Right atrium auricular region (tissue), 2 donors: Measurements from ENCODE around the gene GTSF1L. TPM values are rescaled to one million over a fixed set of nuclear protein-coding genes. Genes with fewer than 3 reads are reported as not detected.
"Not testable (repeated sequence)": the region's sequence is repeated elsewhere in the genome, so short reads cannot be mapped to it uniquely, and the experiment has no call there.

ENCODE experiments used
- DNase-seq: peaks from one replicate; pipeline ENCODE4 v3.0.0-alpha.2; 2019; ENCODE audit warnings: low spot score
- H3K27ac ChIP-seq, 2 donors: fragments of 200-600 bp; sonication (generic); 1 replicate in 1 of 2; 2 replicates in 1 of 2; pipeline ENCODE4 v1.5.1; 2016 to 2019
- H3K27me3 ChIP-seq, 2 donors: fragments of 200-600 bp; sonication (generic); one replicate each; pipeline versions ENCODE4 v1.5.1 to v1.6.0; 2017 to 2019
- H3K36me3 ChIP-seq: fragments of 200-600 bp; sonication (generic); one replicate; pipeline ENCODE4 v1.5.1; 2016
- H3K4me1 ChIP-seq, 2 donors: fragments of 200-600 bp; sonication (generic); one replicate each; pipeline versions ENCODE4 v1.5.1 to v1.6.0; 2017 to 2019
- H3K4me3 ChIP-seq, 2 donors: fragments of 200-600 bp; sonication (generic); 1 replicate in 1 of 2; 2 replicates in 1 of 2; pipeline ENCODE4 v1.5.1; 2017 to 2019; ENCODE audit warnings: mild to moderate bottlenecking in 1 of 2, moderate library complexity in 1 of 2
- H3K9me3 ChIP-seq, 2 donors: fragments of 200-600 bp; sonication (generic); one replicate each; pipeline ENCODE4 v1.5.1; 2019
- CTCF ChIP-seq, 2 donors: fragments of 200-600 bp; sonication (generic); IDR thresholded peaks; one replicate each; pipeline ENCODE4 v1.5.1; 2019; ENCODE audit warnings: antibody characterized with exemption in 2 of 2
- total RNA-seq, 2 donors: library from RNA; depleted of rRNA; stranded (reverse); fragments of >200 nt; gene quantifications; one replicate each; pipeline ENCODE4 v1.1.0, GENCODE V29; 2016

GTSF1L gene
- total RNA-seq, 2 donors from 2014 or later, result not detected

GRCh38 chr20:43766917-43767316, 40.1 kb upstream of the GTSF1L start:
- no peaks in the 10 kb centered on the region for H3K27me3 ChIP-seq
- H3K36me3 ChIP-seq, result no peaks in the 10 kb centered on the region
- DNase-seq, result no peak
- no peak for TF ChIP-seq CTCF (IDR thresholded peaks at IDR 0.05)
- peaks cover 0 to 9% of the 10 kb centered on the region in 2 donors for H3K4me1 ChIP-seq
- no peaks in the 10 kb centered on the region for H3K9me3 ChIP-seq
- H3K4me3 ChIP-seq, result no peak overlapping the region
- H3K27ac ChIP-seq, result no peak overlapping the region

- Histone ChIP-seq H3K9me3 (no peaks in the 10 kb centered on the region), H3K36me3 (no peaks in the 10 kb centered on the region), H3K27ac (no peak overlapping the region), H3K27me3 (no peaks in the 10 kb centered on the region), H3K4me3 (no peak overlapping the region), H3K4me1 (peaks cover 0 to 9% of the 10 kb centered on the region in 2 donors)
- no peak for TF ChIP-seq CTCF (IDR thresholded peaks at IDR 0.05)
- DNase-seq, result no peak
These were observed 39.6 kb upstream of the GTSF1L start for GRCh38 chr20:43766385-43766784.

DNA sequence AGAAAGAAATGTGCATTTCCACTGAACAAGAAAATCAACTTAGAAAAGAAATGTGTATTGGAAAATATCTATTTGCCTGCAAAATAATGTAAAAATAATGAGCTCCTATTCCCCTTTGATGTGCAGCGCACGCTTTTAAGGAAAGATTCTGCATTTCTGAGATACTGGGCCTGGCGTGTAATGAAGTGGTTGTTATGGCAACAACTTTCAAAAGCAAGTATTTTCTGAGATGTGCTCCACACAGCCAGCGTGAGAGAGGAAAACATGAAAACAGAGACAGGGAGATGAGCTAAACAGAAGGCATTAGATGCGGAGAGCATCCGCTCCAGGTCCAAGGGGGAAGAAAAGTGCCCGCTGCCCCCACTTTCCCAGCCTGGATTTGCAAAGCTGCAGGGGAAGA, 39.1 kb upstream of the GTSF1L start:
- DNase-seq, result no peak
- no peak for TF ChIP-seq CTCF (IDR thresholded peaks at IDR 0.05)
- peaks cover 0 to 9% of the 10 kb centered on the region in 2 donors for H3K4me1 ChIP-seq
- H3K9me3 ChIP-seq, result no peaks in the 10 kb centered on the region
- no peak overlapping the region for H3K4me3 ChIP-seq
- no peaks in the 10 kb centered on the region for H3K27me3 ChIP-seq
- no peak overlapping the region for H3K27ac ChIP-seq
- no peaks in the 10 kb centered on the region for H3K36me3 ChIP-seq

DNA sequence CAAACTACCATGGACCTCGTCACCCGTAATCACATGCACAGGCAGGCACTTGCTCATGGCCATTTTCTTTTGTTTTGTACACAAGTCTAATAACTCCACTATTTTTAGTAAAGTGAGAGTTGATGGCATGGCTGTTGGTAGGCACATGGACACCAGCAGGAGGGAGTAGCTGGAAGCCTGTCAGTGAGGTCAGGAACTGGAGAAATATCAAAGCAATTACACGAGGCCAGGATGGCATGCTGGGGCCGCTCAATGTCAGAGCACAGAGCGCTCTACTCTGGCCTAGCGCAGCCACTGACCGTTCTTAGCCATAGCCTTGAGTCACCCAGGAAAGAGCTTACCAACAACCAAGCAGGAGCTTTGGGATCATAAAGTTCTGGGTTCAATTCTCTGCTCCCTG, 36.1 kb upstream of the GTSF1L start:
- Histone ChIP-seq H3K4me1 (peaks cover 0 to 9% of the 10 kb centered on the region in 2 donors), H3K27me3 (no peaks in the 10 kb centered on the region), H3K36me3 (no peaks in the 10 kb centered on the region), H3K4me3 (no peak overlapping the region), H3K27ac (no peak overlapping the region), H3K9me3 (no peaks in the 10 kb centered on the region)
- DNase-seq, result no peak
- no peak for TF ChIP-seq CTCF (IDR thresholded peaks at IDR 0.05)

GRCh38 chr20:43761386-43762340, 34.9 kb upstream of the GTSF1L start:
- no peak overlapping the region for H3K4me3 ChIP-seq
- DNase-seq, result no peak
- no peak for TF ChIP-seq CTCF (IDR thresholded peaks at IDR 0.05)
- H3K27ac ChIP-seq, result no peak overlapping the region
- peaks cover 0 to 5% of the 10 kb centered on the region in 2 donors for H3K4me1 ChIP-seq
- H3K27me3 ChIP-seq, result no peaks in the 10 kb centered on the region
- no peaks in the 10 kb centered on the region for H3K9me3 ChIP-seq
- no peaks in the 10 kb centered on the region for H3K36me3 ChIP-seq

DNA sequence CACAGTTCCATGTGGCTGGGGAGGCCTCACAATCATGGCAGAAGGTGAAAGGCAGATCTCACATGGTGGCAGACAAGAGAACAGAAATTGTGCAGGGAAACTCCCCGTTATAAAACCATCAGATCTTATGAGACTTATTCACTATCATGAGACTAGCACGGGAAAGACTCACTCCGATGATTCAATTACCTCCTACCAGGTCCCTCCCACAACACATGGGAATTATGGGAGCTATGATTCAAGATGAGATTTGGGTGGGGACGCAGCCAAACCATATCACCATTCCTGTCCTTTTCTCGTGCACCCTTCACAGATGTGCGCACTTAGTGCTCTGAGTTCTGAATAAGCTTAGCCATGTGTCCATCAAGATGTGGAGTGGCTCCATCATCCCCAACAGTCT, 31.1 kb upstream of the GTSF1L start:
- H3K4me3 ChIP-seq, H3K36me3 ChIP-seq, H3K9me3 ChIP-seq, H3K4me1 ChIP-seq, H3K27me3 ChIP-seq, H3K27ac ChIP-seq, DNase-seq: not testable (repeated sequence)
